ENCODE measurements around the gene TRAPPC2L. TPM values are rescaled to one million over a fixed set of nuclear protein-coding genes. Genes with fewer than 3 reads are reported as not detected.
"Not testable (repeated sequence)": the region's sequence is repeated elsewhere in the genome, so short reads cannot be mapped to it uniquely, and the experiment has no call there.

The TRAPPC2L gene
- total and polyA plus RNA-seq, 10 donors, result 28.9 to 87.5 (median 41.7) TPM

DNA sequence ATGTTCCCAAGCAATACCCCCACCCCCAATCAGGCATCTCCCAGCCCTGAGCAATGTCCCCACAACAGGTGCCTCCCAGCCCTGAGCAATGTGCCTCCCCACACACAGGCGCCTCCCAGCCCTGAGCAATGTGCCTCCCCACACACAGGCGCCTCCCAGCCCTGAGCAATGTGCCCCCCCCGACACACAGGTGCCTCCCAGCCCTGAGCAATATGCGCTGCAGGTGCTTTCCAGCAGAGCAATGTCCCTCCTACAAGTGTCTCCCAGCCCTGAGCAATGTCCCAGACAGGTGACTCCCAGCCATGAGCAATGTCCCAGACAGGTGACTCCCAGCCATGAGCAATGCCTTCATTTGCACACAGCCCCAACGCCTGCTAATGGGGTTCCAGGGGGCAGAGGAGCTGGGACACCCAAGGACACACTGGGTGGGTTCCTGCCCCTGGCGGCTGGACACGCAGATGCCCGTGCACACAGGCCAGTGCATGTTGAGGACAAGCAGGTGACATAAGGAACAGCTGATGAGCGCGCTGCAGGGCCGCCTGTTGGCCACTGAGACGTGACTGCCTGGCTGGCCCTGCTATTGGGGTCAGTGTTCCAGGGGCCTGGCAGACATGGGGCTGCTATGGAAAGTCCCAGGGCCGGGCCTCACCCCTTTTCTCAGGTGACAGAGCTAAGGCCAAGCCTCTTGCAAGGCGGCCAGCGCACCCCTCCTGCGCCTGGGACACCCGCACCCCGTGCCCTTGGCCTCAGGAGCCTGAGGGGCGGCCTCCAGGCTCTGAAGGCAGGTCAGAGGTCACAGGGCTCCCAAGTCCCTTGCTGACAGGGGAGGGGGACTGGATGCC lies 36.4 kb downstream of the TRAPPC2L start:
- DNase-seq, result no peak
- intact Hi-C loops (cut with DNase I; ENCODE audit: low total_unique reads), result no loop called here
- Histone ChIP-seq H3K4me3 (no peak overlapping the region), H3K36me3 (peaks cover 0 to 89% (median 45%) of the 10 kb centered on the region in 6 donors), H3K27me3 (replicated peaks in 1 of 7) (no peaks in the 10 kb centered on the region), H3K27ac (no peak overlapping the region), H3K4me1 (peaks cover 4 to 23% (median 12%) of the 10 kb centered on the region in 6 donors), H3K9me3 (no peaks in the 10 kb centered on the region)
- TF ChIP-seq POLR2A (IDR thresholded peaks at IDR 0.05) (no peak), POLR2AphosphoS5 (IDR thresholded peaks at IDR 0.05) (no peak)
- TF ChIP-seq, protein P1, sequence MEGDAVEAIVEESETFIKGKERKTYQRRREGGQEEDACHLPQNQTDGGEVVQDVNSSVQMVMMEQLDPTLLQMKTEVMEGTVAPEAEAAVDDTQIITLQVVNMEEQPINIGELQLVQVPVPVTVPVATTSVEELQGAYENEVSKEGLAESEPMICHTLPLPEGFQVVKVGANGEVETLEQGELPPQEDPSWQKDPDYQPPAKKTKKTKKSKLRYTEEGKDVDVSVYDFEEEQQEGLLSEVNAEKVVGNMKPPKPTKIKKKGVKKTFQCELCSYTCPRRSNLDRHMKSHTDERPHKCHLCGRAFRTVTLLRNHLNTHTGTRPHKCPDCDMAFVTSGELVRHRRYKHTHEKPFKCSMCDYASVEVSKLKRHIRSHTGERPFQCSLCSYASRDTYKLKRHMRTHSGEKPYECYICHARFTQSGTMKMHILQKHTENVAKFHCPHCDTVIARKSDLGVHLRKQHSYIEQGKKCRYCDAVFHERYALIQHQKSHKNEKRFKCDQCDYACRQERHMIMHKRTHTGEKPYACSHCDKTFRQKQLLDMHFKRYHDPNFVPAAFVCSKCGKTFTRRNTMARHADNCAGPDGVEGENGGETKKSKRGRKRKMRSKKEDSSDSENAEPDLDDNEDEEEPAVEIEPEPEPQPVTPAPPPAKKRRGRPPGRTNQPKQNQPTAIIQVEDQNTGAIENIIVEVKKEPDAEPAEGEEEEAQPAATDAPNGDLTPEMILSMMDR (IDR thresholded peaks at IDR 0.05 in 8 of 11, conservative IDR thresholded peaks at IDR 0.05 in 3 of 11), result no peak
- WGBS, 5 donors, result 90 to 96% (median 94%) methylated on average over 10 to 19 of the region's 19 CpGs

DNA sequence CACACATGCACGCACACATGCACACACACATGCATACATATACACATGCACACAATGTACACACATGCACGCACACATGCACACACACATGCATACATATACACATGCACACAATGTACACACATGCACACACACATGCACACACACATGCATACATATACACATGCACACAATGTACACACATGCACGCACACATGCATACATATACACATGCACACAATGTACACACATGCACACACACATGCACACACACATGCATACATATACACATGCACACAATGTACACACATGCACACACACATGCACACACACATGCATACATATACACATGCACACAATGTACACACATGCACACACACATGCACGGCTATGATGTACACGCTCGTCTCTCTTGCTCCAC lies 37.3 kb downstream of the TRAPPC2L start:
- peaks cover 0 to 92% (median 48%) of the 10 kb centered on the region in 6 donors for H3K36me3 ChIP-seq
- H3K9me3 ChIP-seq; DNase-seq; H3K4me3 ChIP-seq; H3K27me3 ChIP-seq (replicated peaks in 1 of 7); intact Hi-C loops (cut with DNase I; ENCODE audit: low total_unique reads): not testable (repeated sequence)
- 76 to 95% (median 80%) methylated on average over 1 to 4 of the region's 6 CpGs for WGBS, 5 donors
- peak overlapping the region in 1 of 8 donors; percentile 38 for H3K27ac ChIP-seq
- peaks cover 4 to 20% (median 12%) of the 10 kb centered on the region in 6 donors for H3K4me1 ChIP-seq

DNA sequence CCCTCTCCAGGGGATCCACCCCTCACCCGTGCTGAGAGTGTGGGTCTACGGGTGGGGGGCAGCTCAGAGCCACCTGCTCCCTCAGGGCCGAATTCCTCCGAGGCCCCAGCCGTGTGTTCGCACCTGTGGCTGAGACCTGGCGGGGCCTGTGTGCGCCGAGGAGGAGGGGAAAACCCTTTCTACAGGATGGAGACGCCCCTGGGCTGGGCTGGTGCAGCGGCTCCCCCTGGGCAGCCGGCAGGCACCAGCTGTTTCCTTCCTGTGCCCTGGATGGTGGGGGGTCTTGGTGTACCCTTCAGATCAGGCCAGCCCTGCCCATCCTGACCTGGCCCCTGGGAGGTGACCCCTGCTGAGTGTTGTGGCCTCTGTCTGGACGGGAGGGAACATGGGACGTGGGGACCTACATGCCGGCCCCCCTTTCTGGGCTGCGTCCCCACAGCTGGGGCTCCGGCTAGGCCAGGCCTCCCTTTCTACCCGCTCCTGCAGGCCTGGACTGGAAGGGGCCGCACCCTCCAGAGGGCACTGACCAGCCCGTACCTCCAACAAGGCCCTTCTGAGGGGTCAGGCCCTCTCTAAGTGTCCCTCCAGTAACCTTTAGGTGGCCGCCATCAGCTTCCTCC lies 37.9 kb downstream of the TRAPPC2L start:
- Histone ChIP-seq H3K4me3 (no peak overlapping the region), H3K9me3 (no peaks in the 10 kb centered on the region), H3K4me1 (peaks cover 4 to 20% (median 12%) of the 10 kb centered on the region in 6 donors), H3K27ac (peak overlapping the region in 1 of 8 donors; percentile 38), H3K36me3 (peaks cover 0 to 92% (median 53%) of the 10 kb centered on the region in 6 donors), H3K27me3 (replicated peaks in 1 of 7) (no peaks in the 10 kb centered on the region)
- WGBS, 5 donors, result 54 to 64% (median 56%) methylated on average over 9 to 21 of the region's 21 CpGs
- intact Hi-C loops (cut with DNase I; ENCODE audit: low total_unique reads), result no loop called here
- no peak for DNase-seq
- TF ChIP-seq POLR2AphosphoS5 (IDR thresholded peaks at IDR 0.05), result peak; percentile 18 to 68 (median 55)
- no peak for TF ChIP-seq POLR2A (IDR thresholded peaks at IDR 0.05)

- Histone ChIP-seq H3K4me1 (peaks cover 4 to 26% (median 13%) of the 10 kb centered on the region in 6 donors), H3K4me3 (no peak overlapping the region), H3K36me3 (peaks cover 0 to 92% (median 55%) of the 10 kb centered on the region in 6 donors), H3K27me3 (replicated peaks in 1 of 7) (no peaks in the 10 kb centered on the region), H3K27ac (peak overlapping the region in 1 of 8 donors; percentile 38), H3K9me3 (no peaks in the 10 kb centered on the region)
- WGBS, 5 donors, result 78 to 97% (median 84%) methylated on average over 9 to 22 of the region's 22 CpGs; no CpG with 5 or more reads in 1 of the 5 donors
- TF ChIP-seq POLR2AphosphoS5 (IDR thresholded peaks at IDR 0.05), result no peak
- TF ChIP-seq, protein P1 (IDR thresholded peaks at IDR 0.05 in 8 of 11, conservative IDR thresholded peaks at IDR 0.05 in 3 of 11), result no peak
- no peak for TF ChIP-seq POLR2A (IDR thresholded peaks at IDR 0.05)
- no peak for DNase-seq
- intact Hi-C loops (cut with DNase I; ENCODE audit: low total_unique reads), result no loop called here
These were observed 38.4 kb downstream of the TRAPPC2L start for GRCh38 chr16:88895335-88895734.
